Measurements from ENCODE around the gene MAP10.

MAP10 gene

GRCh38 chr1:232797856-232798510 is 7.2 kb upstream of the MAP10 start:
- no peak overlapping the region for H2BK15ac ChIP-seq (ENCODE audit: low read depth, poor library complexity, severe bottlenecking)
- no peak overlapping the region for H3K14ac ChIP-seq (ENCODE audit: low read length in 2 of 2)
- H2BK5ac ChIP-seq (ENCODE audit: low read depth, low read length, poor library complexity, severe bottlenecking): no peak overlapping the region
- H3K27ac ChIP-seq (ENCODE audit: low read length, poor library complexity, severe bottlenecking): no peak overlapping the region
- H2AK5ac ChIP-seq (ENCODE audit: low read length, severe bottlenecking): no peak overlapping the region
- H4K8ac ChIP-seq (ENCODE audit: low read length): no peak overlapping the region
- no peak overlapping the region for H2BK12ac ChIP-seq (ENCODE audit: low read length in 2 of 2)
- H3K4ac ChIP-seq (ENCODE audit: low read depth in 1 of 2, low read length in 2 of 2): no peak overlapping the region
- H3K18ac ChIP-seq (ENCODE audit: low read depth in 1 of 2, low read length in 2 of 2): no peak overlapping the region
- no peak overlapping the region for H3K4me3 ChIP-seq (ENCODE audit: insufficient read depth in 1 of 2, low read depth in 1 of 2, low read length in 2 of 2)
- H4K91ac ChIP-seq (ENCODE audit: low read length): no peak overlapping the region
- no peaks in the 10 kb centered on the region for H3K79me1 ChIP-seq (replicated peaks; ENCODE audit: low read length, poor library complexity, severe bottlenecking)
- WGBS: 96% methylated on average over 5 of the region's 6 CpGs
- no peak overlapping the region for H3K4me2 ChIP-seq (ENCODE audit: low read length, poor library complexity, severe bottlenecking)
- H3K9ac ChIP-seq (ENCODE audit: low read length): peak overlapping the region; percentile 37
- H2AFZ ChIP-seq (ENCODE audit: low read depth, low read length): no peak overlapping the region
- H3K4me1 ChIP-seq (ENCODE audit: control insufficient read depth, insufficient read depth, low read depth, low read length): peaks cover 4% of the 10 kb centered on the region
- H3K23ac ChIP-seq (ENCODE audit: low read length in 2 of 2): no peak overlapping the region
- no peaks in the 10 kb centered on the region for H3K9me3 ChIP-seq (ENCODE audit: control insufficient read depth, low read length)
- no peaks in the 10 kb centered on the region for H3K36me3 ChIP-seq (ENCODE audit: control insufficient read depth in 1 of 2, insufficient read depth in 2 of 2, low read depth in 1 of 2, low read length in 2 of 2)
- no peak for DNase-seq
- H2BK120ac ChIP-seq (ENCODE audit: low read depth, low read length): no peak overlapping the region
- no peaks in the 10 kb centered on the region for H3K27me3 ChIP-seq (ENCODE audit: control insufficient read depth in 1 of 2, insufficient read depth in 1 of 2, low read length in 2 of 2)

- Histone ChIP-seq H3K9ac (ENCODE audit: low read length) (no peak overlapping the region), H3K79me1 (replicated peaks; ENCODE audit: low read length, poor library complexity, severe bottlenecking) (no peaks in the 10 kb centered on the region), H3K27ac (ENCODE audit: low read length, poor library complexity, severe bottlenecking) (no peak overlapping the region), H3K14ac (ENCODE audit: low read length in 2 of 2) (no peak overlapping the region), H3K4me2 (ENCODE audit: low read length, poor library complexity, severe bottlenecking) (no peak overlapping the region), H3K23ac (ENCODE audit: low read length in 2 of 2) (no peak overlapping the region), H3K36me3 (ENCODE audit: control insufficient read depth in 1 of 2, insufficient read depth in 2 of 2, low read depth in 1 of 2, low read length in 2 of 2) (no peaks in the 10 kb centered on the region), H2AFZ (ENCODE audit: low read depth, low read length) (no peak overlapping the region), H4K8ac (ENCODE audit: low read length) (no peak overlapping the region), H2BK120ac (ENCODE audit: low read depth, low read length) (no peak overlapping the region), H2AK5ac (ENCODE audit: low read length, severe bottlenecking) (no peak overlapping the region), H4K91ac (ENCODE audit: low read length) (no peak overlapping the region), H3K4me3 (ENCODE audit: insufficient read depth in 1 of 2, low read depth in 1 of 2, low read length in 2 of 2) (no peak overlapping the region), H2BK12ac (ENCODE audit: low read length in 2 of 2) (no peak overlapping the region), H3K9me3 (ENCODE audit: control insufficient read depth, low read length) (no peaks in the 10 kb centered on the region), H3K4me1 (ENCODE audit: control insufficient read depth, insufficient read depth, low read depth, low read length) (peaks cover 2% of the 10 kb centered on the region), H2BK5ac (ENCODE audit: low read depth, low read length, poor library complexity, severe bottlenecking) (no peak overlapping the region), H3K4ac (ENCODE audit: low read depth in 1 of 2, low read length in 2 of 2) (no peak overlapping the region), H2BK15ac (ENCODE audit: low read depth, poor library complexity, severe bottlenecking) (no peak overlapping the region), H3K18ac (ENCODE audit: low read depth in 1 of 2, low read length in 2 of 2) (no peak overlapping the region), H3K27me3 (ENCODE audit: control insufficient read depth in 1 of 2, insufficient read depth in 1 of 2, low read length in 2 of 2) (no peaks in the 10 kb centered on the region)
- DNase-seq: no peak
- WGBS: 89% methylated on average over 1 of the region's 2 CpGs
These were observed 6.3 kb upstream of the MAP10 start for GRCh38 chr1:232798920-232799319.

GRCh38 chr1:232806186-232806510 is 932 bp downstream of the MAP10 start:
- Histone ChIP-seq H2BK5ac (ENCODE audit: low read depth, low read length, poor library complexity, severe bottlenecking) (no peak overlapping the region), H3K14ac (ENCODE audit: low read length in 2 of 2) (no peak overlapping the region), H3K4me1 (ENCODE audit: control insufficient read depth, insufficient read depth, low read depth, low read length) (peaks cover 6% of the 10 kb centered on the region), H3K79me1 (replicated peaks; ENCODE audit: low read length, poor library complexity, severe bottlenecking) (peaks cover 2% of the 10 kb centered on the region), H3K9me3 (ENCODE audit: control insufficient read depth, low read length) (no peaks in the 10 kb centered on the region), H2AK5ac (ENCODE audit: low read length, severe bottlenecking) (peak overlapping the region; percentile 78), H3K4ac (ENCODE audit: low read depth in 1 of 2, low read length in 2 of 2) (peak overlapping the region in 1 of 2 experiments; percentile 87), H2AFZ (ENCODE audit: low read depth, low read length) (no peak overlapping the region), H3K4me2 (ENCODE audit: low read length, poor library complexity, severe bottlenecking) (peak overlapping the region; percentile 67), H3K27ac (ENCODE audit: low read length, poor library complexity, severe bottlenecking) (peak overlapping the region; percentile 51), H4K91ac (ENCODE audit: low read length) (peak overlapping the region; percentile 93), H2BK120ac (ENCODE audit: low read depth, low read length) (no peak overlapping the region), H4K8ac (ENCODE audit: low read length) (peak overlapping the region; percentile 98), H3K9ac (ENCODE audit: low read length) (peak overlapping the region; percentile 92), H3K36me3 (ENCODE audit: control insufficient read depth in 1 of 2, insufficient read depth in 2 of 2, low read depth in 1 of 2, low read length in 2 of 2) (peaks cover 0 to 5% of the 10 kb centered on the region in 2 experiments), H3K23ac (ENCODE audit: low read length in 2 of 2) (no peak overlapping the region), H3K4me3 (ENCODE audit: insufficient read depth in 1 of 2, low read depth in 1 of 2, low read length in 2 of 2) (peak overlapping the region in 1 of 2 experiments; percentile 79), H3K18ac (ENCODE audit: low read depth in 1 of 2, low read length in 2 of 2) (peak overlapping the region; percentile 90 to 95), H2BK15ac (ENCODE audit: low read depth, poor library complexity, severe bottlenecking) (no peak overlapping the region), H3K27me3 (ENCODE audit: control insufficient read depth in 1 of 2, insufficient read depth in 1 of 2, low read length in 2 of 2) (no peaks in the 10 kb centered on the region), H2BK12ac (ENCODE audit: low read length in 2 of 2) (peak overlapping the region in 1 of 2 experiments; percentile 39)
- 82% methylated on average over 3 of the region's 3 CpGs for WGBS
- no peak for DNase-seq

- no peak for DNase-seq
- Histone ChIP-seq H2BK5ac (ENCODE audit: low read depth, low read length, poor library complexity, severe bottlenecking) (no peak overlapping the region), H3K4me3 (ENCODE audit: insufficient read depth in 1 of 2, low read depth in 1 of 2, low read length in 2 of 2) (no peak overlapping the region), H3K9me3 (ENCODE audit: control insufficient read depth, low read length) (no peaks in the 10 kb centered on the region), H3K18ac (ENCODE audit: low read depth in 1 of 2, low read length in 2 of 2) (no peak overlapping the region), H4K91ac (ENCODE audit: low read length) (no peak overlapping the region), H2AFZ (ENCODE audit: low read depth, low read length) (no peak overlapping the region), H2AK5ac (ENCODE audit: low read length, severe bottlenecking) (no peak overlapping the region), H3K14ac (ENCODE audit: low read length in 2 of 2) (no peak overlapping the region), H3K36me3 (ENCODE audit: control insufficient read depth in 1 of 2, insufficient read depth in 2 of 2, low read depth in 1 of 2, low read length in 2 of 2) (peaks cover 0 to under 1% of the 10 kb centered on the region in 2 experiments), H3K4me1 (ENCODE audit: control insufficient read depth, insufficient read depth, low read depth, low read length) (peaks cover 1% of the 10 kb centered on the region), H3K23ac (ENCODE audit: low read length in 2 of 2) (no peak overlapping the region), H3K27me3 (ENCODE audit: control insufficient read depth in 1 of 2, insufficient read depth in 1 of 2, low read length in 2 of 2) (no peaks in the 10 kb centered on the region), H3K4me2 (ENCODE audit: low read length, poor library complexity, severe bottlenecking) (no peak overlapping the region), H3K27ac (ENCODE audit: low read length, poor library complexity, severe bottlenecking) (no peak overlapping the region), H2BK15ac (ENCODE audit: low read depth, poor library complexity, severe bottlenecking) (no peak overlapping the region), H3K79me1 (replicated peaks; ENCODE audit: low read length, poor library complexity, severe bottlenecking) (peaks cover 2% of the 10 kb centered on the region), H3K9ac (ENCODE audit: low read length) (no peak overlapping the region), H4K8ac (ENCODE audit: low read length) (no peak overlapping the region), H2BK120ac (ENCODE audit: low read depth, low read length) (no peak overlapping the region), H3K4ac (ENCODE audit: low read depth in 1 of 2, low read length in 2 of 2) (no peak overlapping the region), H2BK12ac (ENCODE audit: low read length in 2 of 2) (no peak overlapping the region)
- no CpG with 5 or more reads among the region's 2 CpGs for WGBS
These were observed 5.6 kb downstream of the MAP10 start for GRCh38 chr1:232810856-232811255.
